ENCODE measurements around the gene SLC22A23.

SLC22A23 gene

DNA sequence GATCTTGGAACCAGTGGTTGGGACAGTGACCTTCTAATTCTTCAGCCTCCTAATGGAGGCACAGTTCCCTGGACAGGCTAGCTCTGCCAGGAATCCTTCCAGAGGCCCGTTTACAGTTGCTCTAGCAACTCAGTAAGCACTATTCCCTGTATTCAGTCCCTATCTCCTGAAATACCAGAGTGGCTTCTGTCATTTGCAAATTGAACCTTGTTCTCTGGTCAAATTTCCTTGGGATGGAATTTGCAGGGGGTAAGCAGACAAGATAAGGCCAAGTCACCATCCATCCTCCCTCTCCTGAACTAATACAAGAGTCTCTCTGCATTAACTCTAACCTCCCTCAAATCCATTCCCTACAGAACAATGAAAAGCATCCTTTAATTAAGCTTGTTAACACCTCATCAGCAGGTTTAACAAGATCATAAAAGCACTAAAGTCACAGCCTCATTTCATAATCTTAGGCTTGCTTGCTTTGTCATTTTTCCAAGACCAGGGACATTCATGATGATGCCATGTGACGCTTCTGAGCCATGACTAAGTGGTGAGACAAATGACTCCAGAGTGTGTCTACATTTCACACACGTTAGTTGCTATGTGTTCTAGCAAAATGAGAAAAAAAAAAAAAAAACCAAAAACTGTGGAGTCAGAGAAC, 37.1 kb downstream of the SLC22A23 start:
- H3K4me1 ChIP-seq (ENCODE audit: control insufficient read depth, insufficient read depth, low read length, unreplicated experiment): peaks cover 44% of the 10 kb centered on the region
- H3K36me3 ChIP-seq (ENCODE audit: insufficient read depth, low read length): no peaks in the 10 kb centered on the region
- H3K27me3 ChIP-seq (ENCODE audit: insufficient read depth, low read length): no peaks in the 10 kb centered on the region
- H3K79me2 ChIP-seq (ENCODE audit: control insufficient read depth, insufficient read depth, low read length, unreplicated experiment): no peaks in the 10 kb centered on the region
- peak overlapping the region; percentile 78 for H3K27ac ChIP-seq (ENCODE audit: low read depth, low read length)
- no peak overlapping the region for H2AFZ ChIP-seq (ENCODE audit: low read length, unreplicated experiment)
- peak overlapping the region; percentile 19; the same call in 1 of the 2 replicates for H3K4me3 ChIP-seq (ENCODE audit: low read depth, low read length)

DNA sequence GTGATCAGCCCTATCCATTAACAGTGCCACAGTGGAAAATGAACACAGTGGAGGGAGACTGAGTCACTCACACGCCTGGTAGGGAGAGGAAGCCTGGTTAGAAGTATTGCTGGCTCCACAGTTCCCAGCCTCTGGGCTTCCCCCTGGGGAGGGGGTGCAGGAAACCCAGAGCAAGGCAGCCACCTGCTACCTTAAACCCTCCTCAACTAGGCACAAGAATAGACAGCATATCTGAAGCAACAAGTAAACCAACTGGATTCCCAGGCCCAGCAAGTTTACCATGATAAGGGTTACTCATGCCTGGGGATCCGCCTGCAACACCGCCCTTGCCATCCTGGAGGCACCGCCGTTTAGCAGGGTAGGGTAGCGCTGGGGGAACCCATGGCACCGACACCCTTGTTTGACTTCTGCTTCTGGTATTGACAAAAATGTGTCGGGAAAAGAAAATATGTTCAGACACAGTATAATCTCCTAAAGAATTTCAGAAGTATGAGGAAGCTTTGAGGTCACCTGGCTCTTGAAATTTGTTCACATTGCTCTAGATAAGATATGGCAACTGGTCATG, 38.3 kb downstream of the SLC22A23 start:
- peaks cover 44% of the 10 kb centered on the region for H3K4me1 ChIP-seq (ENCODE audit: control insufficient read depth, insufficient read depth, low read length, unreplicated experiment)
- H3K27ac ChIP-seq (ENCODE audit: low read depth, low read length): no peak overlapping the region
- H2AFZ ChIP-seq (ENCODE audit: low read length, unreplicated experiment): no peak overlapping the region
- H3K36me3 ChIP-seq (ENCODE audit: insufficient read depth, low read length): no peaks in the 10 kb centered on the region
- H3K4me3 ChIP-seq (ENCODE audit: low read depth, low read length): no peak overlapping the region
- no peaks in the 10 kb centered on the region for H3K79me2 ChIP-seq (ENCODE audit: control insufficient read depth, insufficient read depth, low read length, unreplicated experiment)
- no peaks in the 10 kb centered on the region for H3K27me3 ChIP-seq (ENCODE audit: insufficient read depth, low read length)

- Histone ChIP-seq H3K27me3 (ENCODE audit: insufficient read depth, low read length) (no peaks in the 10 kb centered on the region), H3K36me3 (ENCODE audit: insufficient read depth, low read length) (no peaks in the 10 kb centered on the region), H2AFZ (ENCODE audit: low read length, unreplicated experiment) (no peak overlapping the region), H3K27ac (ENCODE audit: low read depth, low read length) (no peak overlapping the region), H3K4me1 (ENCODE audit: control insufficient read depth, insufficient read depth, low read length, unreplicated experiment) (peaks cover 33% of the 10 kb centered on the region), H3K4me3 (ENCODE audit: low read depth, low read length) (no peak overlapping the region), H3K79me2 (ENCODE audit: control insufficient read depth, insufficient read depth, low read length, unreplicated experiment) (no peaks in the 10 kb centered on the region)
Observed at GRCh38 chr6:3417473-3417872, 39.4 kb downstream of the SLC22A23 start.

DNA sequence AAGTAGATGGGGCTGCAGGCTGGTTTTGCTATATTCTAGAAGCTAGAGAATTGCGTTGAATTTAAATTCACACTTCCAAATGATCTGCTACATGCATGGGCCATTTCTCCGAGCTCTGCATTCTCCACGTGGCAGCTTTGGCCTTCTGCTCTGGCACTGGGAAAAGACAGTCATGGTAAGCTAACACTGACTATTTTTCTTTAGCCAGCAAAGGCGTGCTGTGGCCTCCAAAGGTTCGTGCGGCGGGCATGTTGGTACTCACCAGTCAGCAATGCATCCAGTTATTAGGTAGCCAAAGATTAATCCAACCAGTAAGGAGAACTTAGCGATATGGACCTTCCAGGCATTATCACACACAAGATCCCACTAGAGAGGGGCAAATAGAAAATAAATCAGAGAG, 41.4 kb downstream of the SLC22A23 start:
- no peak overlapping the region for H3K4me3 ChIP-seq (ENCODE audit: low read depth, low read length)
- no peaks in the 10 kb centered on the region for H3K79me2 ChIP-seq (ENCODE audit: control insufficient read depth, insufficient read depth, low read length, unreplicated experiment)
- peaks cover 14% of the 10 kb centered on the region for H3K4me1 ChIP-seq (ENCODE audit: control insufficient read depth, insufficient read depth, low read length, unreplicated experiment)
- no peak overlapping the region for H3K27ac ChIP-seq (ENCODE audit: low read depth, low read length)
- no peaks in the 10 kb centered on the region for H3K36me3 ChIP-seq (ENCODE audit: insufficient read depth, low read length)
- H3K27me3 ChIP-seq (ENCODE audit: insufficient read depth, low read length): no peaks in the 10 kb centered on the region
- no peak overlapping the region for H2AFZ ChIP-seq (ENCODE audit: low read length, unreplicated experiment)

- peaks cover 10% of the 10 kb centered on the region for H3K4me1 ChIP-seq (ENCODE audit: control insufficient read depth, insufficient read depth, low read length, unreplicated experiment)
- H2AFZ ChIP-seq (ENCODE audit: low read length, unreplicated experiment): no peak overlapping the region
- H3K27me3 ChIP-seq (ENCODE audit: insufficient read depth, low read length): no peaks in the 10 kb centered on the region
- no peak overlapping the region for H3K4me3 ChIP-seq (ENCODE audit: low read depth, low read length)
- H3K79me2 ChIP-seq (ENCODE audit: control insufficient read depth, insufficient read depth, low read length, unreplicated experiment): no peaks in the 10 kb centered on the region
- no peak overlapping the region for H3K27ac ChIP-seq (ENCODE audit: low read depth, low read length)
- H3K36me3 ChIP-seq (ENCODE audit: insufficient read depth, low read length): no peaks in the 10 kb centered on the region
Observed at GRCh38 chr6:3415082-3415453, 41.8 kb downstream of the SLC22A23 start.

GRCh38 chr6:3414327-3415081, 42.3 kb downstream of the SLC22A23 start:
- Histone ChIP-seq H3K36me3 (ENCODE audit: insufficient read depth, low read length) (no peaks in the 10 kb centered on the region), H3K4me1 (ENCODE audit: control insufficient read depth, insufficient read depth, low read length, unreplicated experiment) (peaks cover 5% of the 10 kb centered on the region), H3K79me2 (ENCODE audit: control insufficient read depth, insufficient read depth, low read length, unreplicated experiment) (no peaks in the 10 kb centered on the region), H3K27ac (ENCODE audit: low read depth, low read length) (no peak overlapping the region), H3K27me3 (ENCODE audit: insufficient read depth, low read length) (no peaks in the 10 kb centered on the region), H2AFZ (ENCODE audit: low read length, unreplicated experiment) (no peak overlapping the region), H3K4me3 (ENCODE audit: low read depth, low read length) (no peak overlapping the region)

DNA sequence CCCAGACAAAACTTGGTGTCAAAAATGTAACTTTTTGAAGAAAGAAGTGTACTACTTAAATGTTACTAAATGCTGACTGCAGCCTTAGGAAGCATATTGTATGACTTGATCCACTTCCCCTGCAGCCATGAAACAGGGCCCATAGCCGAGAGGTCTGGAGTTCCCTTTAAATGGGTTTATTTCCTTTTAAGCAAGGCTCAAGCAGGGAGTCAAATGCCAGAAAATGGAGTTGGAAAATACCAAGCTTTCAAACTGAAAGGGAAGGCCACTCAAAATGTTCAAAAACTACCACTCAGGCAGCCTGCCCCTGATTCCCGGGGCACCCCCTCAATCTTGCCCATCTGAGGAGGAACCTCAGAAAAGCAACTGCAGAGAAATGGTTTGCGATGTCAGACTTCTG, 43.3 kb downstream of the SLC22A23 start:
- Histone ChIP-seq H3K36me3 (ENCODE audit: insufficient read depth, low read length) (no peaks in the 10 kb centered on the region), H3K27ac (ENCODE audit: low read depth, low read length) (no peak overlapping the region), H3K27me3 (ENCODE audit: insufficient read depth, low read length) (no peaks in the 10 kb centered on the region), H2AFZ (ENCODE audit: low read length, unreplicated experiment) (no peak overlapping the region), H3K79me2 (ENCODE audit: control insufficient read depth, insufficient read depth, low read length, unreplicated experiment) (no peaks in the 10 kb centered on the region), H3K4me3 (ENCODE audit: low read depth, low read length) (no peak overlapping the region), H3K4me1 (ENCODE audit: control insufficient read depth, insufficient read depth, low read length, unreplicated experiment) (no peaks in the 10 kb centered on the region)

DNA sequence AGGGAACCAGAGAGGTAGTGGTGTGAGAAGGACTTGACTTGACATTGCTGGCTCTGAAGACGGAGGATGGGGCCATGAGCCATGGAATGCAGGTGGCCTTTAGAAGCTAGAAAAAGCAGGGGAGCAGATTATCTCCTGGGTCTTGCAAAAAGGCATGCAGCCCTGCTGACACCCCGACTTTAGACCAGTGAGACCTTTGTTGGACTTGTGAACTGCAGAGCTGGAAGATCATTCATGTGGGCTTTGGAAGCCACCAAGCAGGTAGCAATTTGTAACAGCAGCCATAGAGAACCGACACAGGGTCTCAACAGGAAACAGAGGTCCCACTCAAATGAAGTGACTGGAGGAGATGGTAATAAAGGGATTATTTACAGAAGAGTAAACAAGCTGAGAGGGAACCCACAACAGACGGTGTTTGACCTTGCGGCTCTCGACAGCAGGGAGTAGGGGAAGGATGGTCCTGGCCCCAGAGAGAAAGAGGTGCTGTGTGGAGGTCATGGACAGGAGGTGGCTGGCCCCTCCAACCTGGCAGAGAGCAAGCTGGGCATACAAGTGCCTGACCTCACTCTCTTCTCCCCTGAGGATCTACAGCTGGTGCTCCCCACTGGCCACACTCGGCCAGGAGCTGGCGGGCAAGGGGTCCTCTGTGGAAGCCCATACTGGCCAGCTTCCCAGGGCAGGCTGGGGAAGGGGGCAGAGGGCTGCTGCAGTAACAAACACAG, 43.9 kb downstream of the SLC22A23 start:
- Histone ChIP-seq H3K27ac (ENCODE audit: low read depth, low read length) (no peak overlapping the region), H3K36me3 (ENCODE audit: insufficient read depth, low read length) (no peaks in the 10 kb centered on the region), H3K4me3 (ENCODE audit: low read depth, low read length) (no peak overlapping the region), H3K4me1 (ENCODE audit: control insufficient read depth, insufficient read depth, low read length, unreplicated experiment) (no peaks in the 10 kb centered on the region), H3K27me3 (ENCODE audit: insufficient read depth, low read length) (no peaks in the 10 kb centered on the region), H3K79me2 (ENCODE audit: control insufficient read depth, insufficient read depth, low read length, unreplicated experiment) (no peaks in the 10 kb centered on the region), H2AFZ (ENCODE audit: low read length, unreplicated experiment) (no peak overlapping the region)

- H3K36me3 ChIP-seq (ENCODE audit: insufficient read depth, low read length): no peaks in the 10 kb centered on the region
- H3K4me1 ChIP-seq (ENCODE audit: control insufficient read depth, insufficient read depth, low read length, unreplicated experiment): peaks cover 5% of the 10 kb centered on the region
Observed at GRCh38 chr6:3411967-3412778, 44.7 kb downstream of the SLC22A23 start.

More at GRCh38 chr6:3411967-3412778, 44.7 kb downstream of the SLC22A23 start:
- Histone ChIP-seq H3K79me2 (ENCODE audit: control insufficient read depth, insufficient read depth, low read length, unreplicated experiment) (no peaks in the 10 kb centered on the region), H2AFZ (ENCODE audit: low read length, unreplicated experiment) (no peak overlapping the region), H3K27ac (ENCODE audit: low read depth, low read length) (no peak overlapping the region), H3K4me3 (ENCODE audit: low read depth, low read length) (no peak overlapping the region), H3K27me3 (ENCODE audit: insufficient read depth, low read length) (no peaks in the 10 kb centered on the region)

Measured in ACC112 (cell line).